Heart right ventricle (tissue), 16 donors: ENCODE data around the gene CD99. TPM values are rescaled to one million over a fixed set of nuclear protein-coding genes. Genes with fewer than 3 reads are reported as not detected.
A peak's percentile ranks its signal among the peaks of the same experiment; 100 is the strongest.

Experiments
- ATAC-seq, 8 donors: fragments of 200-7000 bp; cut with Tn5 transposase; one replicate each; pipeline ENCODE4 v1.9.1; 2020; ENCODE audit warnings: mild to moderate bottlenecking in 8 of 8, moderate library complexity in 8 of 8, moderate number of reproducible peaks in 1 of 8
- DNase-seq, 2 donors: peaks; one replicate each; pipeline ENCODE4 v3.0.0-alpha.2; 2020
- H3K27ac ChIP-seq, 10 donors: fragments of 200-600 bp; sonication (generic) in 2 of 10; one replicate each; pipeline versions ENCODE4 v1.5.0 to v1.8.0; 2020 to 2022; ENCODE audit warnings: mild to moderate bottlenecking in 3 of 10
- H3K27me3 ChIP-seq, 7 donors: fragments of 200-600 bp; one replicate each; pipeline ENCODE4 v1.8.0; 2021 to 2022; ENCODE audit warnings: mild to moderate bottlenecking in 2 of 7
- H3K36me3 ChIP-seq, 9 donors: fragments of 200-600 bp; sonication (generic) in 1 of 9; one replicate each; pipeline versions ENCODE4 v1.5.0 to v1.8.0; 2020 to 2022; ENCODE audit warnings: mild to moderate bottlenecking in 2 of 9
- H3K4me1 ChIP-seq, 9 donors: fragments of 200-600 bp; sonication (generic) in 1 of 9; one replicate each; pipeline versions ENCODE4 v1.5.0 to v1.8.0; 2020 to 2022; ENCODE audit warnings: mild to moderate bottlenecking in 4 of 9
- H3K4me3 ChIP-seq, 10 donors: fragments of 200-600 bp; sonication (generic) in 2 of 10; one replicate each; pipeline versions ENCODE4 v1.5.0 to v1.8.0; 2020 to 2022; ENCODE audit warnings: mild to moderate bottlenecking in 7 of 10, moderate library complexity in 2 of 10
- H3K9me3 ChIP-seq, 11 donors: fragments of 200-600 bp in 10 of 11; sonication (generic) in 2 of 11; one replicate each; pipeline versions ENCODE4 v1.5.0 to v1.8.0; 2013 to 2022; ENCODE audit warnings: mild to moderate bottlenecking in 2 of 11, control low read depth in 1 of 11, moderate library complexity in 1 of 11
- CTCF ChIP-seq, 9 donors: fragments of 200-600 bp; sonication (generic) in 2 of 9; IDR thresholded peaks; one replicate each; pipeline versions ENCODE4 v1.5.0 to v1.8.0; 2021 to 2022; ENCODE audit warnings: antibody characterized with exemption in 9 of 9, mild to moderate bottlenecking in 5 of 9, moderate library complexity in 1 of 9
- WGBS, 2 donors: extraction: QIAGEN DNeasy Blood & Tissue Kit; methylation state at CpG; one replicate each; pipeline ENCODE4 v1.1.7; 2013; ENCODE audit warnings: inconsistent platforms in 1 of 2; 5-methylcytosine and 5-hydroxymethylcytosine counted together
- intact Hi-C, 10 donors: fragments of 100-400 bp; cut with DNase I; formaldehyde crosslinking; loops; one replicate each; pipeline versions ENCODE4 v1.11.1 to v1.14.2; 2022
- polyA plus RNA-seq, 2 donors: library from polyadenylated mRNA; stranded (reverse); fragments of 200-250 nt; gene quantifications; one replicate each; pipeline ENCODE4 v1.2.3, GENCODE V29; 2013
- total RNA-seq, 10 donors: library from RNA; stranded (reverse); fragmentation: NEBNext Ultra II Directional in 3 of 10; extraction: Animal tissue kit (Norgen Biotek cat#: 25700) in 3 of 10; gene quantifications; one replicate each; pipeline versions ENCODE4 v1.2.1 to v1.2.4, GENCODE V29; 2021 to 2023
- donor health status: Arrhythmogenic right ventricular cardiomyopathy.
- donor health status: ischemic (EF 13 %, LVEDD 7.1; RV severe dilation, severe dysfunction).
- donor health status: healthy with polysubstance abuse.
- donor health status: DM: no; HTN: yes; CAD: no.
- donor health status: DM: no; HTN: no; CAD: no.
- donor health status: ischemic (EF 25% LVEDD 6.9; RV normal size, moderate dysfunction).
- donor health status: ischemic (EF 25% LVEDD 5.7; RV mildly dilated, moderate dysfunction).
- donor health status: healthy.
- donor health status: DM: yes; HTN: yes; CAD: no.
- donor health status: Ischemic cardiomyopathy.
- donor health status: ischemic (EF 35%, LVEDD 5.7; RV mildly dilated, moderate dysfunction).
- donor health status: nonischemic (EF 11% LVEDD 7.7; RV severe dilation, severe dysfunction).
- donor health status: DM: yes; HTN: yes; CAD: no.
- donor health status: PGD.
- donor health status: ischemic (EF 29% LVEDD 5.4; RV normal size, mild dysfunction).
- donor health status: nonischemic (EF 23%, LVEDD 6.1; RV moderate dilation, normal function).

The CD99 gene
- total and polyA plus RNA-seq, 12 donors, result 202 to 419 (median 261) TPM

- DNase-seq (no peak), ATAC-seq (no peak)
- no peaks in the 10 kb centered on the region for H3K36me3 ChIP-seq
- H3K4me1 ChIP-seq, result no peaks in the 10 kb centered on the region
- H3K9me3 ChIP-seq, result no peaks in the 10 kb centered on the region
- intact Hi-C loops, result no loop called here
- no peak overlapping the region for H3K27ac ChIP-seq
- WGBS, 2 donors, result 58 to 83% methylated on average over 4 of the region's 4 CpGs
- TF ChIP-seq CTCF (IDR thresholded peaks at IDR 0.05), result no peak
- H3K4me3 ChIP-seq, result no peak overlapping the region
- H3K27me3 ChIP-seq, result peaks cover 0 to 8% (median 0%) of the 10 kb centered on the region in 7 donors
These were observed 91.1 kb downstream of the CD99 start for GRCh38 chrX:2782171-2782570.

GRCh38 chrX:2782778-2783177 lies 91.7 kb downstream of the CD99 start:
- Histone ChIP-seq H3K36me3 (no peaks in the 10 kb centered on the region), H3K4me3 (no peak overlapping the region), H3K27me3 (peaks cover 0 to 12% (median 0%) of the 10 kb centered on the region in 7 donors), H3K9me3 (no peaks in the 10 kb centered on the region), H3K4me1 (no peaks in the 10 kb centered on the region), H3K27ac (no peak overlapping the region)
- ATAC-seq (no peak), DNase-seq (no peak)
- no peak for TF ChIP-seq CTCF (IDR thresholded peaks at IDR 0.05)
- WGBS, 2 donors, result 66 to 69% methylated on average over 4 of the region's 4 CpGs
- intact Hi-C loops, result no loop called here

GRCh38 chrX:2784026-2784425 lies 92.9 kb downstream of the CD99 start:
- TF ChIP-seq CTCF (IDR thresholded peaks at IDR 0.05), result no peak
- Histone ChIP-seq H3K27me3 (peaks cover 0 to 5% (median 0%) of the 10 kb centered on the region in 7 donors), H3K4me3 (no peak overlapping the region), H3K27ac (no peak overlapping the region), H3K9me3 (no peaks in the 10 kb centered on the region), H3K36me3 (no peaks in the 10 kb centered on the region), H3K4me1 (no peaks in the 10 kb centered on the region)
- DNase-seq (no peak), ATAC-seq (peak in 1 of 8 donors; percentile 48)
- 56 to 60% methylated on average over 6 of the region's 6 CpGs for WGBS, 2 donors
- intact Hi-C loops, result no loop called here

- Histone ChIP-seq H3K4me1 (no peaks in the 10 kb centered on the region), H3K9me3 (no peaks in the 10 kb centered on the region), H3K27me3 (peaks cover 0 to 5% (median 0%) of the 10 kb centered on the region in 7 donors), H3K27ac (no peak overlapping the region), H3K36me3 (no peaks in the 10 kb centered on the region), H3K4me3 (no peak overlapping the region)
- ATAC-seq (no peak), DNase-seq (no peak)
- intact Hi-C loops, result no loop called here
- WGBS, 2 donors, result 78 to 82% methylated on average over 4 of the region's 4 CpGs
- TF ChIP-seq CTCF (IDR thresholded peaks at IDR 0.05), result no peak
These were observed 94.4 kb downstream of the CD99 start for GRCh38 chrX:2785538-2785937.
